HG02759 (cell line): ENCODE data around the gene TBC1D9B.
"Not testable (repeated sequence)": the region's sequence is repeated elsewhere in the genome, so short reads cannot be mapped to it uniquely, and the experiment has no call there.

Experiments used
- ATAC-seq: cut with Tn5 transposase; IDR thresholded peaks from one replicate; pipeline ENCODE4 v1.9.1; 2021; ENCODE audit warnings: mild to moderate bottlenecking, moderate library complexity; ENCODE audit not compliant: unreplicated experiment

The TBC1D9B gene

DNA sequence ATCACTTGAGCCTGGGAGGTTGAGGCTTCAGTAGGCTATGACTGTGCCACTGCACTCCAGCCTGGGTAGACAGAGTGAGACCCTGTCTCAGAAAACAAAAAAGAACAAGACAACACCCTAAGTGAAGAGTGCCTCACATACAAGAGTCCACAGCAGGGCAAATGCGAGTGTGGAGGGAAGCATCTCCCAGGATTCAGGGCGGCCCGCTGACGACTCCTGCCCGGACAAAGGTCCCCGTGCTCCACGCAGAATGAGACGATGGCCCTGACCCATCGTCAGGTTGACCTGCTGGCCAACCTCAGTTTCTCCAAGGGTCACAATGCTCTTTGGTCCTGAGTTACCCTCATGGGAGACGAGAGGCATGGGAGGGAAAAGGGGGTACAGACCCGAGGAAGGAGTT lies 67.4 kb downstream of the TBC1D9B start:
- no peak for ATAC-seq

DNA sequence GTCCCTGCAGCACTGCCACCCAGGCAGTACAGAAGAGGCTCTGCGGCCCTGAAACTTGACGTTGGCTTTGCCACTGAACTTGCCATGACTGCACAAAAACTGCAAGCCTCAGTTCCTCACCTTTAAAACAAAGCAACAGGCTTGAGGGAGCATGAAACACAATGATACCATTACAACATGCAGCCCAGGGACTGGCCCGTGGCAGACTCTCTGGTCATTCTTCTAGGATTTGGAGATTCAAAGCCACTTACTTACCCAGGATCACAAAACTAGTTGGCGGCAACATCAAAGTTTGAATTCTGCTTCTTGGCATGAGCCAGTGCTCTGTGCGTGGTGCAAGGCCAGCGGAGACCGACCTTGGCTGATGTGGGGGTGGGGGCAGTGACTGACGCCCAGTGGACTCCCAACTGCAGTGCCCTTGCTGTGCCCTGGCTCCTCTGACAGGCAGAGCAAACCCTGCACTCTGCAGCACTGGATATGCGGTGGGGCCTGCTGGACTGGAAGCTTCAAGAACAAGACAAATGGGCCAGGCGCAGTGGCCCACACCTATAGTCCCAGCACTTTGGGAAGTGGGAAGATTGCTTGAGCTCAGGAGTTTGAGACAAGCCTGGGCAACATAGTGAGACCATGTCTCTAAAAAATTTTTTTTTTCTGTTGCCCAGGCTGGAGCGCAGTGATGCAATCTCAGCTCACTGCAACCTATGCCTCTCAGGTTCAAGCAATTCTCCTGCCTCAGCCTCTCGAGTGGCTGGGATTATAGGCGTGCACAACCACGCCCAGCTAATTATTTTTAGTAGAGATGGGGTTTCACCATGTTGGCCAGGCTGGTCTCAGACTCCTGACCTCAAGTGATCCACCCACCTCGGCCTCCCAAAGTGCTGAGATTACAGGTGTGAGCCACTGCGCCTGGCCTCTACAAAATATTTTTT lies 68.1 kb downstream of the TBC1D9B start:
- ATAC-seq: no peak

DNA sequence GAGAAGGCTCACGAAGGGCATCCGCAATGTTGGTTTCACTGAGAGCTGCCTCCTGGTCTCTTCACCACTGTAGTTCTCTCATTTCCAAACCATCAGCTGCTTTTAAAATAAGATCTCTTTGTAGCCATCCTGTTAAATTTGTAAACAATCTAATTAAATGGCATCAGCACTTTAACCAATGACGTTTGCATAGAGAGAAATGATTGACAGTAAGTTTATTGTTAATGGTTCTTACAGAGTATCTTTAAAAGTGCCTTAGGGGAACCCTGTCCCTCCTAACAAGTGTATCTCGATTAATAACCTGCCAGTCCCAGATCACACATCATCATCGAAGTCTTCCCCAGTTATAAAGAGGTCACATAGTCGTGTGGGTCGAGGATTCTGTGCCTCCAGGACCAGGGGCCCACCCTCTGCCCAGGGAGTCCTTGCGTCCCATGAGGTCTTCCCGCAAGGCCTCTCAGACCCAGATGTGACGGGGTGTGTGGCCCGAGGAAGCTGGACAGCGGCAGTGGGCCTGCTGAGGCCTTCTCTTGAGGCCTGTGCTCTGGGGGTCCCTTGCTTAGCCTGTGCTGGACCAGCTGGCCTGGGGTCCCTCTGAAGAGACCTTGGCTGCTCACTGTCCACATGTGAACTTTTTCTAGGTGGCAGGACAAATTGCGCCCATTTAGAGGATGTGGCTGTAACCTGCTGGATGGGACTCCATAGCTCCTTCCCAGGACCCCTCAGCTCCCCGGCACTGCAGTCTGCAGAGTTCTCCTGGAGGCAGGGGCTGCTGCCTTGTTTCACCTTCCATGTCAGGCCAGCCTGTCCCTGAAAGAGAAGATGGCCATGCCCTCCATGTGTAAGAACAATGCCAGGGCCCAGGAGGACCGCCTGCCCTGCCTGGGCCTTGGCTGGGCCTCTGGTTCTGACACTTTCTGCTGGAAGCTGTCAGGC lies 70.4 kb downstream of the TBC1D9B start:
- no peak for ATAC-seq

DNA sequence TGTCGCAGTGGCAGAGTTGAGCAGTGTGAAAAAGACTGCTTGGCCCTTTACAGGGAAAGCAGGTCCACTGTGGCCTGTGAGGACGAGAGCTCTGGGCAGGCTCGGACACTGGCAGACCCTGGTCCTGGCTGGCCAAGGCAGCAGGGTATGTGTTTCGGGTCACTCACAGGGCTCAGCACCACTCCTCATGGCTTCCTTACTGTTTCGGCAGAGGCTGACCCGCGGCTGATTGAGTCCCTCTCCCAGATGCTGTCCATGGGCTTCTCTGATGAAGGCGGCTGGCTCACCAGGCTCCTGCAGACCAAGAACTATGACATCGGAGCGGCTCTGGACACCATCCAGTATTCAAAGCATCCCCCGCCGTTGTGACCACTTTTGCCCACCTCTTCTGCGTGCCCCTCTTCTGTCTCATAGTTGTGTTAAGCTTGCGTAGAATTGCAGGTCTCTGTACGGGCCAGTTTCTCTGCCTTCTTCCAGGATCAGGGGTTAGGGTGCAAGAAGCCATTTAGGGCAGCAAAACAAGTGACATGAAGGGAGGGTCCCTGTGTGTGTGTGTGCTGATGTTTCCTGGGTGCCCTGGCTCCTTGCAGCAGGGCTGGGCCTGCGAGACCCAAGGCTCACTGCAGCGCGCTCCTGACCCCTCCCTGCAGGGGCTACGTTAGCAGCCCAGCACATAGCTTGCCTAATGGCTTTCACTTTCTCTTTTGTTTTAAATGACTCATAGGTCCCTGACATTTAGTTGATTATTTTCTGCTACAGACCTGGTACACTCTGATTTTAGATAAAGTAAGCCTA lies 71.3 kb downstream of the TBC1D9B start:
- no peak for ATAC-seq

DNA sequence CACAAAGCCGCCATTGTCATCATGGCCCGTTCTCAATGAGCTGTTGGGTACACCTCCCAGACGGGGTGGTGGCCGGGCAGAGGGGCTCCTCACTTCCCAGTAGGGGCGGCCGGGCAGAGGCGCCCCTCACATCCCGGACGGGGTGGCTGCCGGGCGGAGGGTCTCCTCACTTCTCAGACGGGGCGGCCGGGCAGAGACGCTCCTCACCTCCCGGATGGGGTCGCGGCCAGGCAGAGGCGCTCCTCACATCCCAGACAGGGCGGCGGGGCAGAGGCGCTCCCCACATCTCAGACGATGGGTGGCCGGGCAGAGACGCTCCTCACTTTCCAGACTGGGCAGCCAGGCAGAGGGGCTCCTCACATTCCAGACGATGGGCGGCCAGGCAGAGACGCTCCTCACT lies 72.8 kb downstream of the TBC1D9B start:
- not testable (repeated sequence) for ATAC-seq

DNA sequence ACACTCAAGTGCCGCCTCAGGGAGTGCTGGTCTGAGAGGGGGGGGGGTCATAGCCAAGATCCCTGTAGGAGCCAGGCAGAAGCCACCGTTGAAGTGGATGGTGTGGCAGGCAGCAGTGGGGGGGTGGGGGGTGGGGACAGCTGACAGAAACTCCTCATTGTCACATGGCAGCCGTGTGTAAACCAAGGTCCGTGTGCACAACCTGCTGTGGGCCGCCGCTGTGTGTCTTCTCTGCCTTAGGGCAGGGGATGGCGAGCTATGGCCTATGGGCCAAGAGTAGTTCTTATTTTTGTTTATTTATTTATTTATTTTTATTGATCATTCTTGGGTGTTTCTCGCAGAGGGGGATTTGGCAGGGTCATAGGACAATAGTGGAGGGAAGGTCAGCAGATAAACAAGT lies 73.6 kb downstream of the TBC1D9B start:
- ATAC-seq: no peak

DNA sequence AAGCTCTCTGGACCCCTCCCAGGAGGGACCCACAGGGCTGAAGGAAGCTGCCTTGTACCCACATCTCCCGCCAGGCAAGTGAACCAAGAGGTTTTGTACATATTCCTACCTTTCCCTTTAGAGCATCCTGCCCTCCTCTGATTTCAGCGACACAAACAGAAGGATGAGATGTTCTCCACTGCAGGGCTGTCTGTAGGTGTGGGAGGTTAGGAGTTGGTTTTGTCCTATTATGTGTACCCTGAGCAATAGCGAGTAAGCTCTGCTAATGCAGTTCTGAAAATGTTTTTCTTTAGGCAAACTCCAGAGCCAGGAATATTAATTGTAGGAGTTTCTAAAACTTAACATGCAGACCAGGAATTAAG lies 74.0 kb downstream of the TBC1D9B start:
- ATAC-seq: no peak

DNA sequence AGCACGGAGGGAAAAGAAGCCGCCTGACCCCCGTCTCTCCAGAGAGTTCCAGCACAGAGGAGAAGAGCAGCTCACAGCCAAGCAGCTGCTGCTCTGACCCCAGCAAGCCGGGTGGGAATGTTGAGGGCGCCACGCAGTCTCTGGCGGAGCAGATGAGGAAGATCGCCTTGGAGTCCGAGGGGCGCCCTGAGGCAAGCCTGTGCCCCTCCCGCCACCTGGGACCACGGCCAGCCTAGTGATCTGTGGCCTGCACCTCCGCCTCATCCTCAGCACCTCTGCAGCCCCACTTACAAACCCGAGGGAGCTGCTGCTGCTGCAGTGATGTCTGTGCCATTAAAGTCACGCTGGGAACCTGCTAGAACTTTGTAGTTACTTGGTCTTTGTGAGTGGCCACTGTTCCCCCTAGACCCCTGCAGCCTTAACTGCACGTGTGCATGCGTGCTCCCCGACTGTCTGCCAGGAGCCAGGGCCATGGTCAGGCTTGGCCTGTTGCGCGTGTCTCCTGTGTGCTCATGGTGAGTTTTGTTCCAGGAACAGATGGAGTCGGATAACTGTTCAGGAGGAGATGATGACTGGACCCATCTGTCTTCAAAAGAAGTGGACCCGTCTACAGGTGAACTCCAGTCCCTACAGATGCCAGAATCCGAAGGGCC lies 74.5 kb downstream of the TBC1D9B start:
- no peak for ATAC-seq

DNA sequence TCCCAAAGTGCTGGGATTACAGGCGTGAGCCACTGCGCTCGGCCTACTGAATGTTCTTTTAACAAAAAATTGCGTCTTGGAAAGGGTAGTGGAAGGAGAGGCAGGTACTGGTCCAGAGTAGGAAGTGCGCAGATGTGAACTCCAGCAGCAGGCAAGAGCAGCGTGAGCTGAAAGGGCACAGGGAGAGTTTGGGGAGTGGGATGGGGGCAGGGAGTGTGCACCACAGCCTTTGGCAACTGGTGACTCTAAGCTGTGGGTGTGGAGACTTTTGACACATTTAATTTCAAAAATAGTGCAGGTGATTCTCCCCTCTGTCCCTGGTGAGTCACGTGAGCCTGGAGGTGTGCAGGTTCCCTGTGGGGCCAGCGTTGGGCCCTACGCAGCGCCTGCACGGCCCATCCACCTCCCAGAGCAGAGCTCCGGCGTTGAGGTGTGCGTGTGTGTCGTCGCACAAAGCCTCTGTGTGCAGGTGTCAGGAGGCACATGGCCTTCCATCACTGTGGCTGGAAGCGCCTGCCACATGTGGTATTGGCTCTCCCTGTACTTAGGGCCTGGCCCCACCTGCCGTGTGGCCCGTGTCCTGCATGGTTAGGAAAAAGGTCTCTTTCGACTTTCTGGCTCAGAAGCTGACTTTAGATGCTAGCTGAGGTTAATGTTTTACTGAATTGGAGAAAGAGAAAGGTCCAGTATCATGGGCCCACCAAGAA lies 75.5 kb downstream of the TBC1D9B start:
- no peak for ATAC-seq

DNA sequence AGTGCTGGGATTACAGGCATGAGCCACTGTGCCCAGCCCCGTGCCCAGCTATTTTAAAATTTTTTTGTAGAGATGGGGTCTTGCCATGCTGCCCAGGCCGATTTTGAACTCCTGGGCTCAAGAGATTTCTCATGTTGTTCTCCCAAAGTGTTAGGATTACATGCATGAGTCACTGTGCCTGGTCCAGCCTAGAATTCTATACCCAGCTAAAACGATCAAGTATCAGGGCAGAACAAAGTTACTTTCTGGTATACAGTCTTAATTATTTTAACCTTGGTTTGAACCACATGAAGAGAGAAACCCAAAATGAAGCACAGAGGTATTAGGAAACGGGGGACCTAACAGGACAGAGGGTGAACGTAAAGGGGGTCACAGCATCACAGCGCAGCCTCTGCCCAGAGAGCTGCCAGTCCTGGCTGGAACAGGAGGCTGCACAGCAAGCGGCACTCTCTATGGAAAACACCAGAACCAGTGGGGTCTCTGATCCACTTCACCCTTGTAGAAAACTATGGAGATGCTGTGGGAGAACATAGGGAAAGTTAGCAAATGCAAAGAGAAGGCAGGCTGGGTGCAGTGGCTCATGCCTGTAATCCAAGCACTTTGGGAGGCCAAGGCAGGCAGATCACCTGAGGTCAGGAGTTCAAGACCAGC lies 76.8 kb downstream of the TBC1D9B start:
- ATAC-seq: no peak

DNA sequence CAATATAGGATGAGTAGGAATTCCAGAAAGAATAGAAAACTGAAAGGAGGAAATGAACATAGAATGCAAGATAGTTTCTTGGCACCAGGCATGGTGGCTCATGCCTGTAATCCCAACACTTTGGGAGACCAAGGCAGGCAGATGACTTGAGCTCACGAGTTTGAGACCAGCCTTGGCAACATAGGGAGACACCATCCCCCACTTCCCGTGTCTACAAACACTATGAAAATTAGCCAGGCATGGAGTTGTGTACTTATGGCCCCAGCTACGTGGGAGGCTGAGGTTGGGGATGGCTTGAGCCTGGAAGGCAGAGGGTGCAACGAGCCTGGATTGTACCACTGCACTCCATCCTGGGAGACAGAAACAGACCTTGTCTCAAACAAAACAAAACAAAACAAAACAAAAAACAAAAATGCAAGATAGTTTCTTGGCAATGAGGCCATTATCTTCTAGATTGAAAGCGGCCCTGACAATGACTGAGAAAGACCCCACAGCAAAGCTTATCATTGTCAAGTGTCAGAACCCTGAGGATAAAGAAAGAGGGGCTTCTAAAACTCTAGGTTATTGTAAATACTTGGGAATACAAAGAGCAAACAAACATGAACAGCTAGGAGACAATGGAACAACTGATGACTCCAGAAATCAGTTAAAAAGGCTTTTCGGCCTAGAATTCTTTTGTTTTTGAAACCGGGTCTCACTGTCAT lies 77.8 kb downstream of the TBC1D9B start:
- no peak for ATAC-seq

DNA sequence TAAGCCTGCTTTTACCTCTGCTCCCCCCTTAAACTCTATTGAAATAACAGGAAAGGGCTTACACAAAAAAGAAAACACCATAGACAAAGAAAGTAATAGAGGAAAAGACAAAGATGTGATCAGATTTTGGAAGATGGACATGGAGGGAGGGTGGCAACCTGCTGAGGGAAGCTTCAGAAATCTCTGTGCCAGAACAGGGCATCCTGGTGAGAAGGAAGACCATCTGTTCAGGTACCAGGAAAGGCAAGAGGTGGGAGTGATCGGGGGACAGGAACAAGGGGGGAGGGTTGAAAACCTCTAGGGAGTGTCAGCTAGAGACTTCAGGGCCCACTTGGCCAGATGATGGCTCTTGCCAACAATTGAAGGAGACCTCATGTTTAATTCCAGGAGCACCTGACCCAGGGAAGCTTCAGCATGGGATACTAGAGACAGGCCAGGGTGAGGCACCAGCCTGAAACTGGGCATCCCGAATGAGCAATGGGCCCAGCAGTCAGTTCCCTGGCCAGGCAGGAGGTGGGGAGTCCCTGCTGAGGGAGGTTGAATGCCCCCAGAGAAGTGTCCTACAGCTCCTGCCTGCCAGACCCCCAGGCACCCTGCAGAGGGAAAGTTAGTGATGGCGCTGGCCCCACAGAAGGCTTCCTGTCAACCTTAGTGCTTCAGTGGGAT lies 78.8 kb downstream of the TBC1D9B start:
- ATAC-seq: no peak

DNA sequence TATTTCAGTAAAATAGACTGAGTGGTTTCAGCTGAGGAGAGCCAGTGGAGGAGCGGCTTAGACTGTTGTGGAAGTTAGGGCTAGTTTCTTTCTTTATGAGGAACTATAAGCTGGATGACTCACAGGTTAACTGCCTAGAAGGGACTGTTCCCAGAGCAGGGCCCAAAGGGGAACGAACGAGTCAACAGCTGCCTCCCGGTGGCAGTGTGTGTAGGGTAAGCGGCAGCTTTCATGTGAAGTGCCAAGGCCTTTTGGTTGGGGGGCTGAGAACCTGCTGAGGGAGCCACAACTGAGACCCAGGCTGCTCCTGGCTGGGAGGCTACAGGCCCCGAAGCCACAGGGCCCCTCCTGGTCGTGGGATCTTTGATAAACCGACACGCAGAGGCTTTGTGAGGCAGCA lies 80.0 kb downstream of the TBC1D9B start:
- ATAC-seq: no peak

DNA sequence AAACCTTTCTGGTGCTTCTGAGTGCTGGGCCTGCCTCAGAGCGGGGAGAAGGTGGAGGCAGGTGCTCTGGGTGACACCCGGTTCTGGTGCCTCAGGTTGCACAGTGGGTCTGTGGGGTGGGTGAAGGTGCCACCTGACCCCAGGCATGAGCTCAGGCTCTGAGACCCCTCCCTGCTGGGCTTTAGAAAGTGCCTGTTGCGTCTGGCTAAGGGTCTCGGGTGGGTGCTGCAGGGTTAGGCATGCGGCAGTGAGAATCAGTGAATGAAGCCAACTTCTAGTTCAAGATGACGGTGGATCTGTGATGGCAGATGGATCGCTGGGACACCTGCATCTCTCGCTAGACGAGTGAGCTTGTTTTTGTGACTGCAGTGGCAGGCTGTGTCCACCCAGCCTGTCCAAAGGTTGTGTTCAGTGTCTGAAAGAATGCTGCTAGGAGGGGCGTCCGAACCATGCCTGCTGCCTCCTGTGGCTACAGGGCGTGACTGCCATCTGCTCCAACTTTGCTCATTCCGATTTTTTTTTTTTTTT lies 82.0 kb downstream of the TBC1D9B start:
- no peak for ATAC-seq

DNA sequence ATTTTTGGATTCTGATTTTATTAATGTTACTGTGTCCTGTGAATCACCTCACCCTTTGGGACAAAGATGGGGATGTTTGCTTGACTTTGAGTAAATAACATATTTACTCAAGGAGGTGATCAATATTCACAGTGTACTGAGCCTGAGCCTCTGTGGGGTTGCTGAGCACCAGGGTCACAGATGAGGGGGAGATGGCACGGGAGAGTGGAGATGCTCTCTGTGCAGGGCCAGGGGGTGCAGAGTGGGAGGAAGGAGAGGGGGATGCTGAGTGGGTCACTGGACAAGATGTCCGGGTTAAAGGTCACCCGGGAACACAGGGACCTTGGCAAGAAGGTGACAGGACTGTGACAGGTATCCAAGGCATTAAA lies 83.0 kb downstream of the TBC1D9B start:
- no peak for ATAC-seq

DNA sequence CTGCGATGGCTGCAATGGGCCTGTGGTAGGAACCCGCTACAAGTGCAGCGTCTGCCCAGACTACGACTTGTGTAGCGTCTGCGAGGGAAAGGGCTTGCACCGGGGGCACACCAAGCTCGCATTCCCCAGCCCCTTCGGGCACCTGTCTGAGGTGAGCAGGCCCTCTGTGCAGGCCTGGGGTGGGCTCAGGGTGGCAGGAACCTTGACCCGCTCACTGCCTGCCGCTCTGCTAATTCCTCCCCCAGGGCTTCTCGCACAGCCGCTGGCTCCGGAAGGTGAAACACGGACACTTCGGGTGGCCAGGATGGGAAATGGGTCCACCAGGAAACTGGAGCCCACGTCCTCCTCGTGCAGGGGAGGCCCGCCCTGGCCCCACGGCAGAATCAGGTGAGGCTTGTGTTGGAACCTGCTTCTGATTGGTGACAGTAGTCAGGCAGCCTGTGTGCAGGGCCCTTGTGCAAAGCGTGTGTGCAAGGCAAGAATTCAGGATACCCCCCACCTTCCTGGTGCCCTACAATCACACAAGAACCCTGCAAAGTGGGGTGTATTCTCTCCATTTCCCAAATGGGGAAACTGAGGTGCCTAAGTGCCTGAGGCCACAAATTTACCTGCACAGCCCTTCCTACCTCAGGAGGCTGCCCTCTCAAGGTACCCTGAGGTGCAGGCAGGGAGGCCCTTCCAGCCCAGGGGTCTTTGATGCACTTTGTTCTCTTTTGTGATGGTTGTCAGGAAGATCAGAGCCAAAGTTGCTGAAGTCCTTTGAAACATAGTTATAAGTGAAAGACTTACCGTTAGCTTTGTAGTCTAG lies 83.6 kb downstream of the TBC1D9B start:
- ATAC-seq: no peak

DNA sequence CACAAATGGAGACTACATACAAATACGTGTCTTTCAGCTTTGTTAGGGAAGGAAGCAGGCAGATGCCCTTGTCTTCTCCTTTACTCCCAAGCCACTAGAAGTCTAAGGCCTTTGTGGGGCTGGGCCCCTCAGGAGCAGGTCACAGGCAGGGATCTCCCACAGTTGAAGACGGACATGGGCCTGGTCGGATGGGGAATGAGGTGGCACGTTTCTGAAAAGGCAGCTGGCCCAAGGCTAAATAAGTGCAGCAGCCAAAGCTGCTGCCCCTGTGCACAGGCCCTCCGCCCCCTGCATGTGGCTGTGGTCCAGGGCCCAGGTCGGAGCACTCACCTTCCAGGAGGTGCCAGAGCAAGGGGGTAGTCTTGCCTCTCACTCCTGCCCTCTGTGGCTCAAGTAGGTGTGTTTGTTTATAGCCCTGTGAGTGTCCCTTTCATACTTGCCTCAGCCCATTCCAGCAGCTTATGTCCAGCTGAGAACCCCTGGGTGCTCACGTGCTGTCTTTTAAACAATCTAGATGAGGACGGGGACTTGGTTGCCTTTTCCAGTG lies 85.2 kb downstream of the TBC1D9B start:
- ATAC-seq: no peak
